ENCODE measurements around the gene CSPG4. TPM values are rescaled to one million over a fixed set of nuclear protein-coding genes. Genes with fewer than 3 reads are reported as not detected.

CSPG4 gene
- total RNA-seq, 1 donor from 2014 or later, result 57.5 TPM

GRCh38 chr15:75677465-75678323 is 35.0 kb downstream of the CSPG4 start:
- ATAC-seq, result no peak
- DNase-seq (ENCODE audit: low spot score), result no peak
- intact Hi-C loops (cut with DNase I), result no loop called here

DNA sequence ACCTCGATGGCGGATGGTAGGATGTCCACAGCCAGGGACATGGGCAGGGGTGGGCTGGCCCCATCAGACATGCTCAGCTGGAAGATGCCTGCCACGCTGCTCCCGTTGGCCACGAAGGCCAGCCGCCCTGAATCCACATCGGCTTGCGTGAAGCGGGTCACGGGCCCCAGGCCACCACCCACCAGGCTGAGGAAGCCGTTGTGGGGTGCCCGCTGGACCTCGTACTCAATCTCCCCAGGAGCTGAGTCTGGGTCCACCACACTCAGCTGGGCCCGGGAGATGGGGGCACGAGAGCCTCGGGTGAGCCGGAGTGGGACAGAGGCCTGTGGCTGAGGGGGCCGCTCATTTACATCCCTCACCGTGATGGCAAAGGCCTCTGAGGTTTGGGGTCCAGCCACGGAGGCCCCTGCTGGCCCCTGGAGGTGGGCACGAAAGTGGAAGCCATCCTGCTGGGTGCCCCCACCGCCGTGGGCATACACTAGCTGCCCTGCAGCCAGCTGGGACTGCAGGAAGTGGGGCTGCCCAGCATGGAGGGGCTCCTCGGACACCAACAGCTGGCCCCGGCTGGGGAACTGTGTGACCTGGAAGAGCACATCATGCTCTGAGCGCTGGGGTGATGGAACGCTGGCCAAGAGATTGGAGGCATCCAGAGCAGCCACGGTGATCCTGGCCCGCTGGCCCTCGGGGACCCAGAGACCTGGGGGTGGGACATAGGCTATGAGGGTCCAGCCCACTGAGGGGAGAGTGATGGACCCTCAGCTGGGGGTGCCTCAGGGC is 35.8 kb downstream of the CSPG4 start:
- ATAC-seq (no peak), DNase-seq (ENCODE audit: low spot score) (peak; percentile 59)
- intact Hi-C loops (cut with DNase I), result no loop called here

DNA sequence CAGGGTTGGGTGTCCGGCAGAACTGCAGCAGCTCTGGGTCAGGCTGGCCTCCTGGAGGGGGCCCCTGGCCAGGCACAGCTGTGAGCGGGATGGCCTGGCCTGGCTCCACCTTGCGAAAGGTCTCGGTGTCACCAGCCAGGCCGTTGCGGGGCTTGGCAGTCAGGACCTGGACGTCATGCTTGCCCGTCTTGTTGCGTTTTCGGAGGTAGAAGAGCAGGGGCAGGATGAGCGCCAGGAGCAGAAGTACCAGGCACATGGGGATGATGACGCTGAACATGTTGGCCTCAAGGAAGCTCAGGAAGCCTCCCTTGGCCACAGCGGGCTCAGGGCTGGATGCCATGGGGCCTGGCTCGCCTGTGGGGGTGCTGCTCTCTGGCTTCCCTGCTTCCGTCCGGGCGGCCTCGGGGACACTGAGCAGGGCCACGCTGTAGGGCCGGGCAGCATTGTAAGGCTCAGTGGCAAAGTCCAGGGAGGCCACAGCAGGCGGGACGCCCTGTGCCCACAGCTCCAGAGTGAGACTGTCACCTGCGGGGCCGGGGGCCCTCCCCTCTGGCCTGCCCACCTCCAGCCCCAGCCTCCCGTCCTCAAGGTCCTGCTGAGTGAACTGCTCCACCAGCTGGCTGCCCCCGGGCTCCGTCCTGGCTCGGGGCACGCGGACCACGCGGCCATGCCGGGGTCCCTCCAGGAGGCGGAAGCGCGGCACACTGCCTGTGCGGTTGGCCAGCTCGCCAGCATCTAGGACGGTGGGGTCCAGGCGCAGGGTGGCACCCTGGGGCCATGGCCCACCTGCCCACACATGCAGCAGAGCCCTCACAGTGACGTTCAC is 36.9 kb downstream of the CSPG4 start:
- DNase-seq (ENCODE audit: low spot score) (peak; percentile 59), ATAC-seq (peak; percentile 4)
- intact Hi-C loops (cut with DNase I), result no loop called here

GRCh38 chr15:75674366-75674765 is 38.3 kb downstream of the CSPG4 start:
- DNase-seq (ENCODE audit: low spot score) (no peak), ATAC-seq (no peak)
- intact Hi-C loops (cut with DNase I), result no loop called here

- intact Hi-C loops (cut with DNase I), result no loop called here
- ATAC-seq (peak; percentile 91), DNase-seq (ENCODE audit: low spot score) (peak; percentile 92)
Observed at GRCh38 chr15:75673426-75674235, 39.0 kb downstream of the CSPG4 start.

GRCh38 chr15:75672646-75673425 is 39.8 kb downstream of the CSPG4 start:
- peak; percentile 73 for DNase-seq (ENCODE audit: low spot score)
- intact Hi-C loops (cut with DNase I), result no loop called here
- peak; percentile 16 for ATAC-seq

- intact Hi-C loops (cut with DNase I), result no loop called here
- DNase-seq (ENCODE audit: low spot score) (peak; percentile 60), ATAC-seq (no peak)
Observed at GRCh38 chr15:75671730-75672602, 40.7 kb downstream of the CSPG4 start.

DNA sequence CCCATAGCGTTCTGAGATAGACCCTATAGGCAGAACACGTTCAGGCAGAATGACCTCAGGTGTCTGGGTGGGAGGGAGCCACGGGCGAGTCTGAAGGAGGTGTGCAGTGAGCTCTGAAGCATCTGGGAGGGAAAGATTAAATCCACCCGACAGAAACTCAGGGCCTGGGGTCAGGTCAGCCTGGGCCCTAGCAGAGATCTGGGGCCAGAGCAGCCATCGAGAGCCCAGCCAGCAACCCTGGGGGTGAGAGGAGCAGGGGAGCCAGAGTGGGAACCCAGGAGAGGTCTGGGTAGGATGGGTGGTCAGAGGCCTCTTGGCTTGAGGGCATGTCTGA is 42.8 kb downstream of the CSPG4 start:
- DNase-seq (ENCODE audit: low spot score), result no peak
- intact Hi-C loops (cut with DNase I), result no loop called here
- no peak for ATAC-seq

DNA sequence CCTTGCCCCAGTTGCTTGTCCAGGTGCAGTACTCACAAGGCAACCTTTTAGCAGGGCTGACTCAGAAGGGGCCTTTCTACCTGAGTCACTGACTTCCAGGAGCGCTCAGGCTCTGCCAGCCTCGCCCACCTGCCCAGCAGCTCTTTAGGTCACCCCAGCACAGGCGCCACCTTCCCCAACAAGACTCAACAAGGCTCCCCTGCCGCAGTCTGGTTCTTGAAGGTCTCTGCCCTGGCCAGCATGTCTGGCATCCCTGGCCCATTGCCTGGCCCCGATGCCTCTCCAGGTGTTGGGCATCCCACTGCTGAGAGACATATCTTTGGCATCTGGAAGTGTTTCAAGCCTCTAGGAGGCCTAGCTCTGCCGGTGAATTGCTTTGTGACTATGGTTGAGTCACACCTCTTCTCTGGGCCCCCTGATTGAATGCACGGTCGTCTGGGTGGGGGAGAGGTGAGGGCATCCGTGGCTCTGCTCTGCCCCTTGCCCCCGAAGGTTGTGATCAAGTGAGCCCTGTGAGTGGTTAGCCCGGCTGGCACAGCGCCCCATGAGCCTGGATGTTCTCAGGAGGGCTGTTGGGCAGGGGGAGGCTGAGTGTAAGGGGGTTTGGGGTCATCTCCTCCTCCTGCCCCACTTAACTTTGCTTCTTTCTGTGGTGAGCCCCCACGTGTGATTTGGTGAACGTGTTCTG is 43.3 kb downstream of the CSPG4 start:
- ATAC-seq (no peak), DNase-seq (ENCODE audit: low spot score) (no peak)
- intact Hi-C loops (cut with DNase I), result no loop called here

GRCh38 chr15:75666823-75667501 is 45.7 kb downstream of the CSPG4 start:
- DNase-seq (ENCODE audit: low spot score) (no peak), ATAC-seq (peak; percentile 46)
- intact Hi-C loops (cut with DNase I), result loop anchor here (1.0 kb wide), 1 partner anchor 15 kb away; no protein-coding TSS in a partner anchor

DNA sequence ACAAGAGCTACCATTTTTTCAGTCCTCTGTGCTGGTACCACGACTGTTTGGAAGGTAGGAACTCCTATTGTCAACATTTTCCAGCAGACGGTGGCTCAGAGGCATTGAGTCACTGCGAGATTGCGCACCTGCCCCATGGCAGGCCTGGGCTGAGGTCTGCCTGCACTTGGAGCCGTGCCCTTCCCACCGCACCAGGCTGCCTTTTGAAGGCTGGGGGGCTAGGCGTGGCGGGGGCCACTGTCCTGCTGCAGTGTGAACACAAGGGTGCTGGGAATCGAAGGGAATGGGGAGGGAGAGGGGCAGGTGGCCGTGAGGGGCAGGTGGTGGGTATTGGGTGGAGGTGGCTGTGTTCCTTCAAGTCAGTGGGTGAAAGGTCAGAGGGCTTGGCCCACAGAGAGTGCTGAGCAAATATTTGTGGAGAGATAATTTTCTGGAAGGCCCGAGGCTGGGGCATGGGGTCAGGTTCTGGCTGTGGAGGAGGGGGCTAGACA is 48.7 kb downstream of the CSPG4 start:
- intact Hi-C loops (cut with DNase I), result no loop called here
- ATAC-seq (no peak), DNase-seq (ENCODE audit: low spot score) (no peak)

DNA sequence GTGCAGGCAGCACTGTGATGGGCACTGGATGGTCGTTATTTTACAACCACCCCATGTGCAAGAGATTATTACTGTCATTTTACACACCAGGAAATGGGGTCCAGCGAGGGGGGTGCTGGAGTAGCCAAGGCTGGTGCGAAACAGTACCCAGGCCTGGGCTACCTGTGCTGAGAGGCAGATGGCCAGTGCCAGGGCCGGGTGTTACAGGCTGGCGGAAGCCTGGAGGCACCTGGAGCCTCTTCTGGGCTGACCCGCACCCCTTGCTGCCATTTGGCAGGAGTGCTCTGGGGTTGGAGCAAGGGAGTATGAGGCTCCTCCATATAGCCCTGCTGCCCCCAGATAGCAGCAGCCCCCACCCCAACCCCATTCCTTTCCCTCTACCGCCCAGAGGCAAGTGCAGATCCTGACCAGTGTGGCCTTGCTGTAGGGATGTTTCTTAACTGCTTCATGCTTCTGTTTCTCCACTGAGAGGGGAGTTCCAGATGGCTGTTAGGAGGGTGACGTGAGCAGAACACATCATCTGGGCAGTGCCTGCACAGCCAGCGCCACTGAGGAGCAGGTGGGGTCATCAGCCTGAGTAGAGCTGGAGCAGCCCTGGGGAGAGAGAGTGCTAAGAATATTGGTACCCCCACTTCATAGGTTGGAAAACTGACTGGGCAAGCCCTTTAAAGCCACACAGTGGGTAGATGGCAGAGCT is 49.7 kb downstream of the CSPG4 start:
- DNase-seq (ENCODE audit: low spot score) (no peak), ATAC-seq (no peak)
- intact Hi-C loops (cut with DNase I), result no loop called here

DNA sequence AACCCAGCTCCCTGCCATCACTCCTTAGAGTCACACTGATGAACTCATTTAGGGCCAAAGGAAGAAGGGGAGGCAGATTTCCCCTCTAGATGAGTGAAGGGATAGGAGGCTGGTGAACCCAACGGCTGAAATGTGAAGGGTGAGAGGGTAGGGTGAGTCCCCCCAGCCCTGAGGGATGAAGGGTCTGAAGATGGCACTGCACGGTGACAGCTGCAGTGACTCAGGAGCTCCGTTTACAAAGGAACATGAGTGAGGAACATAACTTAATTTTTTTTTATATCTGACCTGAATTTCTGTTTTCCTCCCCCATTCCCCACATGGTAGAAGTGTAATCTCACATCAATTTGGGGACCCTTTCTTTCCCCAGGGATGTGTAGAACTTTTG is 50.9 kb downstream of the CSPG4 start:
- ATAC-seq, result no peak
- DNase-seq (ENCODE audit: low spot score), result no peak
- intact Hi-C loops (cut with DNase I), result no loop called here

DNA sequence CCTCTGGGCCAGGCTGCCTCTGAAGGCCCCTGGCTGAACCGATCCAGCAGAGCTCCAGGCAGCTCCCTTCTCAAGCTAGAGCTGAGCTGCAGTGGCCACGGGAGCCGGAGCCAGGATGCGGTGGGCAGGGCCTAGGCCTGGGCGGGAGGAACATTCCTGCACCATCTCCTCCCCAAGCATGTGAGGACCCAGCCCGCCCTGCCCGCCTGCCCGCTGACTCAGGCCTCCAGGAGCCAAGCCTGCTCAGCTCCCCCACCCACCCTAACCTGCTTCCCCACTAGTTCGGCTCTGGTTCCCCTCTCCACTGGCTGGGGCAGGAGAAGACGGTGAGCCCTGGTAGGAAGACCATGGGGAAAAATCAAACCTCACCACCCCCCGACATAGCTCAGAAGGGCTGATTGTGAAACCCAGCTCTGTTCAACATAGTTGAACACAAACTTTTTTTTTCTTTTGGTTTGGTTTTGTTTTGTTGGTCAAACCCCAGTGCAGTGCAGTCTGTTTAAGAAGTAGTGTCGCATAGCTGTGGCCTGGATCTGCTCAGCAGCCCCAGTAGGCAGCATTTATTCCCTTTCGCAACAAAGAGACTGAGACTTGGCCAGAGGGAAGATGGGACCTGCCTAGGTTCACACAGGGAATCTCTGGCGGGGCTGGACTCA is 51.4 kb downstream of the CSPG4 start:
- DNase-seq (ENCODE audit: low spot score), result peak; percentile 92
- ATAC-seq, result peak; percentile 96
- intact Hi-C loops (cut with DNase I), result no loop called here
